Mesenchymal stem cell (in vitro differentiated cells and primary cell): ENCODE data around the gene MSH2.
A peak's percentile ranks its signal among the peaks of the same experiment; 100 is the strongest.
"Not testable (repeated sequence)": the region's sequence is repeated elsewhere in the genome, so short reads cannot be mapped to it uniquely, and the experiment has no call there.

Experiments used
- DNase-seq: peaks from one replicate; pipeline ENCODE4 v3.0.0-alpha.2; 2013
- H2AFZ ChIP-seq: one replicate; pipeline ENCODE4 v1.6.1; 2013; ENCODE audit warnings: low read depth, mild to moderate bottlenecking, control low read depth, inconsistent platforms, low read length, moderate library complexity
- H2AK5ac ChIP-seq: 2 replicates; pipeline ENCODE4 v1.6.1; 2013; ENCODE audit warnings: low read length, moderate library complexity, mild to moderate bottlenecking, inconsistent platforms; ENCODE audit not compliant: severe bottlenecking
- H2BK120ac ChIP-seq: one replicate; pipeline ENCODE4 v1.6.1; 2013; ENCODE audit warnings: low read depth, mild to moderate bottlenecking, inconsistent platforms, low read length, moderate library complexity
- H2BK12ac ChIP-seq, 2 experiments: one replicate each; pipeline ENCODE4 v1.6.1; 2013; ENCODE audit warnings: inconsistent platforms in 2 of 2, low read length in 2 of 2, mild to moderate bottlenecking in 2 of 2, moderate library complexity in 2 of 2, control low read depth in 1 of 2
- H2BK15ac ChIP-seq: one replicate; pipeline ENCODE4 v1.6.1; 2013; ENCODE audit warnings: mild to moderate bottlenecking, low read depth, inconsistent platforms; ENCODE audit not compliant: poor library complexity, severe bottlenecking
- H2BK5ac ChIP-seq: 2 replicates; pipeline ENCODE4 v1.6.1; 2013; ENCODE audit warnings: low read depth, mild to moderate bottlenecking, low read length, control low read depth, inconsistent platforms; ENCODE audit not compliant: poor library complexity, severe bottlenecking
- H3K14ac ChIP-seq, 2 experiments: one replicate each; pipeline ENCODE4 v1.6.1; 2013; ENCODE audit warnings: inconsistent platforms in 2 of 2, low read length in 2 of 2, control low read depth in 1 of 2, mild to moderate bottlenecking in 1 of 2, moderate library complexity in 1 of 2
- H3K18ac ChIP-seq, 2 experiments: one replicate each; pipeline ENCODE4 v1.6.1; 2013; ENCODE audit warnings: inconsistent platforms in 2 of 2, low read length in 2 of 2, control low read depth in 1 of 2, low read depth in 1 of 2, mild to moderate bottlenecking in 1 of 2
- H3K23ac ChIP-seq, 2 experiments: one replicate each; pipeline ENCODE4 v1.6.1; 2013; ENCODE audit warnings: inconsistent platforms in 2 of 2, low read length in 2 of 2, mild to moderate bottlenecking in 2 of 2, moderate library complexity in 2 of 2, control low read depth in 1 of 2
- H3K27ac ChIP-seq: 2 replicates; pipeline ENCODE4 v1.5.1; 2013; ENCODE audit warnings: mild to moderate bottlenecking, moderate library complexity, low read length, control low read depth, inconsistent platforms; ENCODE audit not compliant: poor library complexity, severe bottlenecking
- H3K27me3 ChIP-seq, 2 experiments: 2 replicates each; pipeline versions ENCODE4 v1.6.1 to v1.7.0; 2013; ENCODE audit warnings: low read length in 2 of 2, mild to moderate bottlenecking in 2 of 2, moderate library complexity in 2 of 2, control low read depth in 1 of 2, inconsistent platforms in 1 of 2; ENCODE audit not compliant: control insufficient read depth in 1 of 2, insufficient read depth in 1 of 2
- H3K36me3 ChIP-seq, 2 experiments: 2 replicates each; pipeline versions ENCODE4 v1.6.1 to v1.7.0; 2013; ENCODE audit warnings: low read length in 2 of 2, control low read depth in 1 of 2, inconsistent platforms in 1 of 2, low read depth in 1 of 2, mild to moderate bottlenecking in 1 of 2; ENCODE audit not compliant: insufficient read depth in 2 of 2, control insufficient read depth in 1 of 2
- H3K4ac ChIP-seq, 2 experiments: one replicate each; pipeline ENCODE4 v1.6.1; 2013; ENCODE audit warnings: inconsistent platforms in 2 of 2, low read length in 2 of 2, mild to moderate bottlenecking in 2 of 2, moderate library complexity in 2 of 2, control low read depth in 1 of 2, low read depth in 1 of 2
- H3K4me1 ChIP-seq: 2 replicates; pipeline ENCODE4 v1.6.1; 2013; ENCODE audit warnings: low read depth, low read length, control low read depth; ENCODE audit not compliant: control insufficient read depth, insufficient read depth
- H3K4me2 ChIP-seq: 2 replicates; pipeline ENCODE4 v1.6.1; 2013; ENCODE audit warnings: low read length, mild to moderate bottlenecking, inconsistent platforms; ENCODE audit not compliant: poor library complexity, severe bottlenecking
- H3K4me3 ChIP-seq, 2 experiments: 2 replicates each; pipeline versions ENCODE4 v1.5.1 to v1.7.0; 2013; ENCODE audit warnings: low read length in 2 of 2, mild to moderate bottlenecking in 2 of 2, control low read depth in 1 of 2, low read depth in 1 of 2; ENCODE audit not compliant: insufficient read depth in 1 of 2
- H3K79me1 ChIP-seq: replicated peaks from 2 replicates; pipeline ENCODE4 v1.6.1; 2013; ENCODE audit warnings: mild to moderate bottlenecking, control low read depth, low read length, inconsistent platforms; ENCODE audit not compliant: poor library complexity, severe bottlenecking
- H3K9ac ChIP-seq: 2 replicates; pipeline ENCODE4 v1.7.0; 2013; ENCODE audit warnings: mild to moderate bottlenecking, low read length, moderate library complexity
- H3K9me3 ChIP-seq: 2 replicates; pipeline ENCODE4 v1.7.0; 2013; ENCODE audit warnings: mild to moderate bottlenecking, low read length; ENCODE audit not compliant: control insufficient read depth
- H4K8ac ChIP-seq: one replicate; pipeline ENCODE4 v1.6.1; 2013; ENCODE audit warnings: inconsistent platforms, mild to moderate bottlenecking, low read length, moderate library complexity
- H4K91ac ChIP-seq: one replicate; pipeline ENCODE4 v1.6.1; 2013; ENCODE audit warnings: mild to moderate bottlenecking, low read length, inconsistent platforms
- WGBS: methylation state at CpG from one replicate; pipeline ENCODE4 v1.1.7; 2013; ENCODE audit warnings: mixed read lengths; 5-methylcytosine and 5-hydroxymethylcytosine counted together

The MSH2 gene

DNA sequence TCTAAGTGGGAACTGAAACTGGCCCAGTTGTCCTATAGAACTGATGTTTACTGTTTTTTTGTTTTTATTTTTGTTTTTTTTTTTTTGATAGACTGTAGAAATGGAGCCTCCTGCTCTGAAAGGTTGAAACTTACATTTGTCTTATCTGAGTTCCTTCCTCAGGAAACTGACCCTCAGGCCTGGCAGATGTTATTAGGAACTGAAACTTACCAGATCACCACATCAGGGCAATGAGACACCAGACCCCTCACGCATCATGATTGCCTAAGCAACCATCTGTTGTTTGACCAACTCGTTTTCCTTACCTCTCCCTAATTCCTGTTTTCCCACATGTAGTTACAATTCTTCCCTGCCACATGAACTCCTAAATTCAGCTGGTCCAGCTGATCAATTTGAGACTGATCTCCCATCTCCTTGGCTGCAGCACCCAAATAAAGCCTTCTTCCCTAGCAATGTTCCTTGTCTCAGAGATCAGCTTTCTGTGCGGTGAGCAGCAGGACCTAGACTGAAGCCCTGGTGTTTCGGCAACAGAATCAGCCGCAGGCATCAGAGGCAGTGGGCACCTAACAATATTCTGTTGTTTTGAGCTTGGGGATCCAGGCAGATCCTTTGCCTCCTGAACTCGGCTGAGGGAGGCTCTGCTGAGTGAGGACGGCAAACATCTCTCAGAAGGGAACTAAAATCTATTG lies 96.8 kb downstream of the MSH2 start:
- H3K9me3 ChIP-seq = peaks cover 14% of the 10 kb centered on the region
- H4K8ac ChIP-seq = no peak overlapping the region
- H3K18ac ChIP-seq = no peak overlapping the region
- no peak overlapping the region for H3K23ac ChIP-seq
- H2BK12ac ChIP-seq = no peak overlapping the region
- no peak overlapping the region for H3K9ac ChIP-seq
- DNase-seq = no peak
- no peaks in the 10 kb centered on the region for H3K79me1 ChIP-seq
- no peak overlapping the region for H2BK15ac ChIP-seq
- H2AK5ac ChIP-seq = no peak overlapping the region
- H3K4me3 ChIP-seq = no peak overlapping the region
- no peaks in the 10 kb centered on the region for H3K36me3 ChIP-seq
- H2BK120ac ChIP-seq = no peak overlapping the region
- H3K27ac ChIP-seq = no peak overlapping the region
- H2BK5ac ChIP-seq = no peak overlapping the region
- peaks cover 0 to 10% of the 10 kb centered on the region in 2 experiments for H3K27me3 ChIP-seq
- H4K91ac ChIP-seq = no peak overlapping the region
- peaks cover 7% of the 10 kb centered on the region for H3K4me1 ChIP-seq
- 90% methylated on average over 7 of the region's 7 CpGs for WGBS
- no peak overlapping the region for H3K4ac ChIP-seq
- H3K14ac ChIP-seq = no peak overlapping the region
- H3K4me2 ChIP-seq = no peak overlapping the region
- no peak overlapping the region for H2AFZ ChIP-seq

DNA sequence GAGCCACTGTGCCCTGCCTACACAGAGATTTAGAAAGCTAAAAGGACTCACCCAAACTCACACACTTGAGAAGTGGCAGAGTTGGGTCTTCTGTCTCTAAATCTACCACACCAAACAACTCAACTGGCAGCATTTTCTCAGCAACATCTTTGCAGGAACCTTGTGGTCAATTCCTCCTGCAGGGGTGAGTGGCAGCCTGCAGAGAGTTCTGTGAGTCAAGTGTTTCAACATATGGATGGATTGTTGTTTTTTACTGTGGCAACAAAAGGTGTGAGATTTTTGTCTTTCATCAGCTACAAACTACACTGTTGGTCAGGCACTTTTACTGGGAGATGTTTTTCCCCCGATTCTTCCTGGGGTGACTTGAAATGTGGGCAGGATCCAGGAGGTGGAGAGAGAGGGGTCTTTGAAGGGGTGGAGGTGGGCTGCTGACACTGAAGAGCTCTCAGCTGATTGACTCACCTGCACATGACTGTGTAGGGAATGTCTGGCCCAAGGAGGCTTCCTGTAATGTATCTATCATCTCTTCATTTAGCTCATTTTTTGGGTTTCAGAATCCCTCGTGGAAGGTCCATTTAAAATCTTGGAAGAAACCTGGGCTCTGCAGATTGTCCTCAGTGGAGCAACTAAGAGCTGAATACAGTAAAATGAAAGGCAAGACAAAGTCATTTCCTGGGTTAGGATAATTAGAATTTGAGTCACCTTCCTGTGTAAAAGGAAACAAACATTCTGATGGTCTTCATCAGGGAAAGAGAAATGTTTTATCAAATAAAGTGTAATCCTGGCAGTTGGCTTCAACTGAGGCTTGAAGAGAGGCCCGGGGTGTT lies 98.6 kb downstream of the MSH2 start:
- Histone ChIP-seq H2BK120ac (no peak overlapping the region), H3K27ac (peak overlapping the region; percentile 22), H3K4ac (no peak overlapping the region), H2BK5ac (no peak overlapping the region), H3K14ac (no peak overlapping the region), H3K36me3 (no peaks in the 10 kb centered on the region), H2BK15ac (no peak overlapping the region), H3K18ac (peak overlapping the region in 1 of 2 experiments; percentile 16), H3K27me3 (peaks cover 0 to 7% of the 10 kb centered on the region in 2 experiments), H3K4me3 (no peak overlapping the region), H3K23ac (no peak overlapping the region), H2BK12ac (no peak overlapping the region), H3K9me3 (peaks cover 19% of the 10 kb centered on the region), H2AFZ (no peak overlapping the region), H3K79me1 (no peaks in the 10 kb centered on the region), H2AK5ac (no peak overlapping the region), H4K91ac (no peak overlapping the region), H4K8ac (no peak overlapping the region), H3K4me2 (no peak overlapping the region), H3K4me1 (peaks cover 7% of the 10 kb centered on the region), H3K9ac (peak overlapping the region; percentile 66)
- WGBS = 64% methylated on average over 2 of the region's 3 CpGs
- peak; percentile 57 for DNase-seq

GRCh38 chr2:47502498-47502897 lies 99.5 kb downstream of the MSH2 start:
- not testable (repeated sequence) for H3K27ac ChIP-seq, H3K4me3 ChIP-seq, H3K36me3 ChIP-seq, H3K4me2 ChIP-seq, H3K9ac ChIP-seq, H3K4ac ChIP-seq, H2BK15ac ChIP-seq, H3K23ac ChIP-seq, H3K4me1 ChIP-seq, H2BK120ac ChIP-seq, H2BK5ac ChIP-seq, H3K79me1 ChIP-seq, H3K27me3 ChIP-seq, H3K14ac ChIP-seq, DNase-seq, H2BK12ac ChIP-seq, H2AK5ac ChIP-seq, H2AFZ ChIP-seq, H4K8ac ChIP-seq, H3K18ac ChIP-seq, H4K91ac ChIP-seq
- 75% methylated on average over 1 of the region's 2 CpGs for WGBS
- peaks cover 19% of the 10 kb centered on the region for H3K9me3 ChIP-seq

- Histone ChIP-seq H2BK120ac (no peak overlapping the region), H3K27ac (no peak overlapping the region), H3K4me3 (no peak overlapping the region), H3K79me1 (no peaks in the 10 kb centered on the region), H2BK12ac (no peak overlapping the region), H2BK5ac (no peak overlapping the region), H3K27me3 (peaks cover 0 to 17% of the 10 kb centered on the region in 2 experiments), H3K14ac (no peak overlapping the region), H2AFZ (no peak overlapping the region), H3K4ac (no peak overlapping the region), H4K91ac (no peak overlapping the region), H3K4me2 (no peak overlapping the region), H2AK5ac (no peak overlapping the region), H3K18ac (no peak overlapping the region), H3K9ac (no peak overlapping the region), H2BK15ac (no peak overlapping the region), H3K4me1 (peaks cover 7% of the 10 kb centered on the region), H3K36me3 (no peaks in the 10 kb centered on the region), H3K9me3 (peaks cover 25% of the 10 kb centered on the region), H4K8ac (no peak overlapping the region), H3K23ac (no peak overlapping the region)
- DNase-seq = no peak
- 92% methylated on average over 6 of the region's 8 CpGs for WGBS
Measured at GRCh38 chr2:47503481-47504070, 100.6 kb downstream of the MSH2 start.
